GM20000 (cell line): ENCODE results near the gene CUX1.

ENCODE experiments used
- DNase-seq: peaks from one replicate; pipeline ENCODE4 v3.0.0; 2012; ENCODE audit warnings: low spot score
- CTCF ChIP-seq: IDR thresholded peaks from 2 replicates; pipeline ENCODE4 v1.5.1; 2012; ENCODE audit warnings: mild to moderate bottlenecking, control low read depth; ENCODE audit errors: extremely low read depth, missing control alignments

Gene CUX1

GRCh38 chr7:101970801-101971200 lies 153.4 kb downstream of the CUX1 start:
- no peak for DNase-seq
- no peak for TF ChIP-seq CTCF

GRCh38 chr7:101971457-101971856 lies 154.0 kb downstream of the CUX1 start:
- TF ChIP-seq CTCF = no peak
- no peak for DNase-seq

- TF ChIP-seq CTCF = no peak
- DNase-seq = no peak
These were observed 155.2 kb downstream of the CUX1 start for GRCh38 chr7:101972627-101973026.

- no peak for TF ChIP-seq CTCF
- no peak for DNase-seq
These were observed 155.7 kb downstream of the CUX1 start for GRCh38 chr7:101973130-101973529.

- no peak for TF ChIP-seq CTCF
- no peak for DNase-seq
These were observed 157.0 kb downstream of the CUX1 start for GRCh38 chr7:101974393-101974792.

GRCh38 chr7:101975046-101975445 lies 157.6 kb downstream of the CUX1 start:
- TF ChIP-seq CTCF = no peak
- no peak for DNase-seq

GRCh38 chr7:101976411-101976810 lies 159.0 kb downstream of the CUX1 start:
- DNase-seq = no peak
- no peak for TF ChIP-seq CTCF
